NCI-H2196 (cell line): ENCODE results near the gene EIF5A.
A peak's percentile ranks its signal among the peaks of the same experiment; 100 is the strongest.

Source experiments
- DNase-seq: peaks from one replicate; lab custom pipeline; 2025; ENCODE audit not compliant: unreplicated experiment; lab: John Stamatoyannopoulos, UW

Gene EIF5A

DNA sequence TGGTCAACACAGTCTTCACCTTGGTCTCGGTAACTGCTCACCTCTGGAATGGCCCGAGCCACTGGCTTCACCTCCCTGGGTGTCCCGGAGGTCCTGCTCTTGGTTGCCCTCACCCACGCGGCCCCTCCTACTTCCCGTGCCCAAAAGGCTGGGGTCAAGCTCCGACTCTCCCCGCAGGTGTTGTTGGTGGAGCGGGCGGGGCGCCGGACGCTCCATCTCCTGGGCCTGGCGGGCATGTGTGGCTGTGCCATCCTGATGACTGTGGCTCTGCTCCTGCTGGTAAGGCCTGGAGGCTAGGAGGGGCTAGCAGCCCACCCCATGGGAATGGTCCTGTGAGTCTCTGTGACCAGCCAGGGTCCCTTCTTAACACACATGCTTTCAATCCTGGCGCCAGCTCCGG, 22.5 kb upstream of the EIF5A start:
- DNase-seq: no peak

- DNase-seq: no peak
Observed at GRCh38 chr17:7285679-7286078, 21.7 kb upstream of the EIF5A start.

GRCh38 chr17:7289256-7290032, 18.0 kb upstream of the EIF5A start:
- DNase-seq: no peak

- no peak for DNase-seq
Observed at GRCh38 chr17:7290166-7290565, 17.3 kb upstream of the EIF5A start.

DNA sequence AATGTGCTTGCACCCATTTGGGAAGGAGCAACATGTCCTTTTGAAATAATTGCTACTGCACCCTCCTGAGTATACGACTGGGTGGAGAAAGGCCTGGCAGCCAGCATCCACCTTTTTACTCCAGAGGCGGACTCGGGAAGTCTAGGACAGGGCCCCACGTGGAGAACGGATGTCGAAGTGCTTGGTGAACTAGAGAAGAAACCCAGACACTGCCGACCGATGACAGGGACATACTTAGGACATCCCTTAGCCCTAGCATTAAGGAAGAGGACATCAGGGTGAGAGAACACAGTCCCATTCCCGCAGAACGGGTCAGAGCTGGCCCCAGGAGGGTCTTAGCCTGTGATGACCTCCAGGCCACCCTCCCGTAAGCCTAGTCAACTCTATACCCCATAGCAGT, 16.7 kb upstream of the EIF5A start:
- no peak for DNase-seq

DNA sequence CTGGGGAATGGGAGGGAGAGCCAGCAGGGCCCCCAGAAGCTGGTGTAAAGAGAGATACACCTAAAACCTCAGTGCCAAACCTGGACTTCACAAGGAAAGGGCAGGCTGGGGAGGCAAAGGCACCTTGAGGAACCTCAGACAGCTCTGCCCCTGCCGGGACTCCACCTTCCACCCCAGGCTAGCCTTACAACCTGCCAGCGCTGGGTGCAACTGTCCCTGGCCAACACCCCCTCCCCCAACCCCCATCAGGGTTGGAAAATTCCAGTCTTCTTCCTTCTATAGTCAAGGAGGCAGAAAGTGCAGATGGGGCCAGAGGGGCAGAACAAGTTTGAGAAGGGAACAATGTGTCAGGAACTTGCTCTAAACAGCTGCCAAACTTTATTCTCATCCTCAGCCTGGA, 15.2 kb upstream of the EIF5A start:
- DNase-seq: no peak

- DNase-seq: no peak
Observed at GRCh38 chr17:7292729-7293128, 14.7 kb upstream of the EIF5A start.

GRCh38 chr17:7293159-7293558, 14.3 kb upstream of the EIF5A start:
- no peak for DNase-seq

- peak; percentile 58 for DNase-seq
Observed at GRCh38 chr17:7293816-7294613, 13.4 kb upstream of the EIF5A start.

DNA sequence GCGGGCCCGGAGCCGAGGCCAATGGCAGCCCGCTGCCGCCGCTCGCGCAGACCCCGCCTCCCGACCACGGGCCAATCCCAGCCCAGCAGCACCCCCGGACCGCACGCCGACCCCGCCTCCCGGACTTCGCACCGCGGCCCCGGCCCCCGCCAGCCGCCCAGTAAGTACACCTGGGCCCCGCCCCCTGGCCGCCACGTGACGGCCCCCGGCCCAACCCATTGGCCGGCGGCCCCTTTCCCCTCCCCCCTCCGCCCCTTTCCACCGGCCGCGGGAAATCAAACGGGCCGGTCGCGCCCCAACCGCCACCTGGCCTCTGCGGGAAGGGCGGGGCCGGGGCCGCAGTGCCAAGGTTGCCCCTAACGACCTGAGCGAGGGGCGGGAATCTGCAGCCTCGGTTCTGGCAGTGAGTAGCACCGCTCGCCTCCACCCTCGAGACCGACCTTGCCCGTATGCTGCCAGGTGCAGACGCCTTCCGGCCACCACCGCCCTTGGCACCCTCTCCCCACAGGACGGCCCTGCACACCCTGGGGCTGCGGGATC, 12.7 kb upstream of the EIF5A start, which contains the start of gene YBX2:
YBX2 (minus strand) TSS at position 26 of the 540 bp plus-strand sequence. CDS start 139 bp downstream, outside the sequence.
- DNase-seq: peak; percentile 88

DNA sequence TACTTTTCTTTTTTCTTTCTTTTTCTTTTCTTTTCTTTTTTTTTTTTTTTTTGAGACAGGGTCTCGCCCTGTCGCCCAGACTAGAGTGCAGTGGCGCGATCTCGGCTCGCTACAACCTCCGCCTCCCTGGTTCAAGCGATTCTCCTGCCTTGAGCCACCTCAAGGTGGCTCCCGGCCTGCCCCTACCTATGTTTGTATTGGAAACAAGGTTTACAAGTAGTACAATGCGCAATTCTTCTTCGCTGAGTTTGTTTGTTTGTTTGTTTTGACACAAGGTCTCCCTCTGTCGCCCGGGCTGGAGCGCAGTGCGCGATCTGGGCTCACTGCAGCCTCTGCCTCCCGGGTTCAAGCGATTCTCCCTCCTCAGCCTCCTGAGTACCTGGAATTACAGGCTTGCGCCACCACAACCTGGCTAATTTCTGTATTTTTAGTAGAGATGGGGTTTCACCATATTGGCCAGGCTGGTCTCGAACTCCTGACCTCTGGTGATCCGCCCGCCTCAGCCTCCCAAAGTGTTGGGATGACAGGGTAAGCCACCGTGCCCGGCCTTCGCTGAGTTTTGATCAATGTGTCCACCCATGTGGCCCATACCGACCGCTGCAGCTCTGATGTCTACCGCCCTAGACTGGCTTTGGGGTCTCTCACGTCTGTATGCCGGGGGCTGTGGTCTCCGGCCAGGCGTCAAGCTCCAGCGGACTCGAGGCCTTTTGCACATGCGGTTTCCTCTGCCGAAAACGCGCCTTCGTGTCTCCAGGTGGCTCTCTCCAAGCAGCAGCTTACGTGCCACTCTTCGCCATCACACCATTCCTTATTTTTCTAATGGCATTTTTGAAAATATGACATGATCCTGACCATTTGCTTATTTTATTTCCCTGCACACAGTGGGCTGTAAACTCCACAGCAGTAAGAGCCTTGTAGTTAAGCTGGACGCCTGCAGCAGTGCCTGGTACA, 11.9 kb upstream of the EIF5A start:
- peak; percentile 15 for DNase-seq

GRCh38 chr17:7296189-7296861, 11.1 kb upstream of the EIF5A start:
- peak; percentile 74 for DNase-seq

GRCh38 chr17:7304179-7304578, 3.2 kb upstream of the EIF5A start:
- no peak for DNase-seq

DNA sequence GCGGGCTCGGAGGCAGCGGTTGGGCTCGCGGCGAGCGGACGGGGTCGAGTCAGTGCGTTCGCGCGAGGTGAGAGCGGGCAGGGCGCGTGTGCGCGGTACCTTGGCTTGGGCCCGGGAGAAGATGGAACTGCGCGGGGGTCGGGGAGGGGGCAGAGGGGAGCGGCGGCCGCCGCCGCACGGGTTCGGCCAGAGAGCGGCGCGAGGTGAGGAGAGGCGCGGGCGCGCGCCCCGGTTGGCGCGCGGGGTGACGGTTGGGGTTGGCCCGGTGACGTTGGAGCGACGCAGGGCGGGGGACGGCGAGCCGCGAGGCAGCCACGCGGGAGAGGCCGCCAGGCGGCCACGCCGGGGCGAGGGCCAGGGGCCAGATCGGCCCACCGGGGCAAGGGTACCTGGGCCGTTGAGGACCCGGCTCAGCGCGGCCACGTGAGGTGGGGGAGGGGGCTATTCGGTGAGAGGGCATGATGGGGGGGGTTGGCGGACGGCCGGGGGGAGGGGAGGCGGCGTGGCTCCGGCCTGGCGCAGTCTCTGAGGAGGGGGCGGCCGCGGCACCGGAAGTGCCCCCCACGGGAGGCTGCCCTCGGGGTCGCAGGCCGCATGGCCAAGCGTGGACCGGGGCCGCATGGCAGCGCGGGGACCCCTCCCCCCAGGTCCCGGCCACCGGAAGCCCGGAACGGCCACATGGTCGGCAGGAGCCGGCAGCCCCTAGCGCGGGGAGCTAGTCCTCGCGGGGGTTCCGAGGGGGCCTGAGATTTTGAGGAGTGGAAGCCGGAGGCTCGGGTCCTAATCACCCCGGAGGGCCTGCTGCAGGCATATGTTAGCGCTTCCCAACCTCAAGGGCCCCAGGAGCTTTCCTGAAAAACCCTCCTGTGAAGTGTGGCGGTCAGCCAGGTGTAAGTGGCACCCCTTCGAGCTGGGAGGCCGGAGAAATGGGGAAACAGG, 527 bp downstream of the EIF5A start:
- DNase-seq: peak; percentile 4

DNA sequence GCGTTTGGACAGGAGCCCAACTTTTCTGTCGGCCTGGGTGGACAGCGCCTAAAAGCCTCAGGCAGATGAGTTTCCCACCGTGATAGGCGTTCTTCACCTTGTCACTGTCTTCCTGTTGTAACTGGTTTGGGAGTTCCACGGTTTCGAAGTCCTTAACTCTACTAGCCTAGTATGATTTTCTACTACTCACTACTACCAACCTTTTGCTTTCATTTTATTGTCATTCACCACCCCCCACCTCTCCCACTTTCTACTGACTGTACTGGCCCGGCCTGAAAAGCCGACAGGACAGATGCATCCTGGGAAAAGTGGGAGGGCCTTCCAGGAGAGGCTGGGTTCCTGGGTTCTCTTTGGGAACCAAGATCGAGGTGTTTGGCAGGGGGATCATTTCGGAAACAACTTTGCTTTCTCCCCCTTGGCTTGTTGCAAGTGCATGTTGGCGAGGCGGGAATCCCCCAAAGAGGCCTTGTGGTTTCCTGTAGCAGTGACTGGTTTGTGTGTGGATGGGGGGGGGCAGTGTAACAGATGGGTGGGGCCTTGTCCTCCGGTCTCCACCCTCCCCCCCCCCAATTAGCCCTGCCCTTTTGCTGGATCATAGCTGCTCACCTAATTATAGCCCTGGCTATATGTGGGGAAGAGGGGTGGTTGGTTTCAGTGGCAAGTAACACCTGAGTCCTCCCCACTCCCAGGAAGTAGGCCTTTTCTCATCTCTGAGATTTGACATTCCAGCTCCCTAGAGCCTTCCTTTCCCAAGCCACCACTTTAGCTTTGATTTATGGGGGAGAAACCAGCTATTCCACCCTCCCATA, 1.4 kb downstream of the EIF5A start:
- DNase-seq: peak; percentile 54

- no peak for DNase-seq
Observed at GRCh38 chr17:7309628-7310027, 2.2 kb downstream of the EIF5A start.

GRCh38 chr17:7311110-7311705, 3.8 kb downstream of the EIF5A start:
- no peak for DNase-seq
